Measurements from ENCODE around the gene GPR39. TPM values are rescaled to one million over a fixed set of nuclear protein-coding genes. Genes with fewer than 3 reads are reported as not detected.

The GPR39 gene
- total RNA-seq, 1 experiment from 2014 or later: 9.0 TPM

DNA sequence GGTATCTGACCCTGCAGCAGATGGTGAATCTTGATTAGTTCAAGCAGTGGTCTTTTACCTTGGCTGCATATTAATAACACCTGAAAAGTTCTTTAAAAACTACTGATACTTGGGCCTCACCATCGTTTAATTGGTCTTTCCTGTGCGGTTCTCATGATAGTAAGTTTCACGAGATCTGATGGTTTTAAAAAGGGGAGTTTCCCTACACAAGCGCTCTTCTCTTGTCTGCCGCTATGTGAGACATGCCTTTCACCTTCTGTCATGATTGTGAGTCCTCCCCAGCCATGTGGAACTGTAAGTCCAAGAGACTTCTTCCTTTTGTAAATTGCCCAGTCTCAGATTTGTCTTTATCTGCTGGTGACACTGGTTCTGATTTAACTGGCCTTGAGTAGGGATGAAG lies 151.1 kb downstream of the GPR39 start:
- BruUV-seq (replicated peaks): no TSS peak
- no peak for TF ChIP-seq SIN3A (IDR thresholded peaks at IDR 0.05; ENCODE audit: borderline replicate concordance, insufficient read depth, low read depth, low read length)
- TF ChIP-seq TCF7L2 (IDR thresholded peaks at IDR 0.05; ENCODE audit: low read depth, low read length): no peak
- TF ChIP-seq, protein P1, sequence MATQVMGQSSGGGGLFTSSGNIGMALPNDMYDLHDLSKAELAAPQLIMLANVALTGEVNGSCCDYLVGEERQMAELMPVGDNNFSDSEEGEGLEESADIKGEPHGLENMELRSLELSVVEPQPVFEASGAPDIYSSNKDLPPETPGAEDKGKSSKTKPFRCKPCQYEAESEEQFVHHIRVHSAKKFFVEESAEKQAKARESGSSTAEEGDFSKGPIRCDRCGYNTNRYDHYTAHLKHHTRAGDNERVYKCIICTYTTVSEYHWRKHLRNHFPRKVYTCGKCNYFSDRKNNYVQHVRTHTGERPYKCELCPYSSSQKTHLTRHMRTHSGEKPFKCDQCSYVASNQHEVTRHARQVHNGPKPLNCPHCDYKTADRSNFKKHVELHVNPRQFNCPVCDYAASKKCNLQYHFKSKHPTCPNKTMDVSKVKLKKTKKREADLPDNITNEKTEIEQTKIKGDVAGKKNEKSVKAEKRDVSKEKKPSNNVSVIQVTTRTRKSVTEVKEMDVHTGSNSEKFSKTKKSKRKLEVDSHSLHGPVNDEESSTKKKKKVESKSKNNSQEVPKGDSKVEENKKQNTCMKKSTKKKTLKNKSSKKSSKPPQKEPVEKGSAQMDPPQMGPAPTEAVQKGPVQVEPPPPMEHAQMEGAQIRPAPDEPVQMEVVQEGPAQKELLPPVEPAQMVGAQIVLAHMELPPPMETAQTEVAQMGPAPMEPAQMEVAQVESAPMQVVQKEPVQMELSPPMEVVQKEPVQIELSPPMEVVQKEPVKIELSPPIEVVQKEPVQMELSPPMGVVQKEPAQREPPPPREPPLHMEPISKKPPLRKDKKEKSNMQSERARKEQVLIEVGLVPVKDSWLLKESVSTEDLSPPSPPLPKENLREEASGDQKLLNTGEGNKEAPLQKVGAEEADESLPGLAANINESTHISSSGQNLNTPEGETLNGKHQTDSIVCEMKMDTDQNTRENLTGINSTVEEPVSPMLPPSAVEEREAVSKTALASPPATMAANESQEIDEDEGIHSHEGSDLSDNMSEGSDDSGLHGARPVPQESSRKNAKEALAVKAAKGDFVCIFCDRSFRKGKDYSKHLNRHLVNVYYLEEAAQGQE (IDR thresholded peaks at IDR 0.05; ENCODE audit: insufficient read depth in 1 of 2, low read depth in 2 of 2, low read length in 1 of 2): no peak
- TF ChIP-seq, protein P2, sequence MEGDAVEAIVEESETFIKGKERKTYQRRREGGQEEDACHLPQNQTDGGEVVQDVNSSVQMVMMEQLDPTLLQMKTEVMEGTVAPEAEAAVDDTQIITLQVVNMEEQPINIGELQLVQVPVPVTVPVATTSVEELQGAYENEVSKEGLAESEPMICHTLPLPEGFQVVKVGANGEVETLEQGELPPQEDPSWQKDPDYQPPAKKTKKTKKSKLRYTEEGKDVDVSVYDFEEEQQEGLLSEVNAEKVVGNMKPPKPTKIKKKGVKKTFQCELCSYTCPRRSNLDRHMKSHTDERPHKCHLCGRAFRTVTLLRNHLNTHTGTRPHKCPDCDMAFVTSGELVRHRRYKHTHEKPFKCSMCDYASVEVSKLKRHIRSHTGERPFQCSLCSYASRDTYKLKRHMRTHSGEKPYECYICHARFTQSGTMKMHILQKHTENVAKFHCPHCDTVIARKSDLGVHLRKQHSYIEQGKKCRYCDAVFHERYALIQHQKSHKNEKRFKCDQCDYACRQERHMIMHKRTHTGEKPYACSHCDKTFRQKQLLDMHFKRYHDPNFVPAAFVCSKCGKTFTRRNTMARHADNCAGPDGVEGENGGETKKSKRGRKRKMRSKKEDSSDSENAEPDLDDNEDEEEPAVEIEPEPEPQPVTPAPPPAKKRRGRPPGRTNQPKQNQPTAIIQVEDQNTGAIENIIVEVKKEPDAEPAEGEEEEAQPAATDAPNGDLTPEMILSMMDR (IDR thresholded peaks at IDR 0.05): no peak
- no peak for TF ChIP-seq POLR2AphosphoS5 (IDR thresholded peaks at IDR 0.05; ENCODE audit: low read depth, low read length)
- ATAC-seq (no peak), DNase-seq (ENCODE audit: low read depth, low spot score) (no peak)
- Histone ChIP-seq H3K27me3 (ENCODE audit: control insufficient read depth, insufficient read depth, low read length) (no peaks in the 10 kb centered on the region), H3K36me3 (ENCODE audit: control insufficient read depth, insufficient read depth, low read length) (no peaks in the 10 kb centered on the region; the same call in 1 of the 2 replicates), H3K27ac (ENCODE audit: low read length) (no peak overlapping the region), H3K9me3 (ENCODE audit: control insufficient read depth, insufficient read depth, low read depth, low read length) (no peaks in the 10 kb centered on the region), H3K4me3 (ENCODE audit: low read depth in 2 of 2, low read length in 2 of 2) (no peak overlapping the region), H3K4me1 (ENCODE audit: control insufficient read depth, insufficient read depth, low read length) (no peaks in the 10 kb centered on the region)
- POLR2A ChIA-PET: no interaction called here
- intact Hi-C loops (cut with micrococcal nuclease; ENCODE audit: unreplicated experiment): no loop called here
- in situ Hi-C loops (cut with HindIII; ENCODE audit: low pct_unique_long_range_greater_than_20kb, low sequenced_read_pairs): no loop called here
- CTCF ChIA-PET: no interaction called here

DNA sequence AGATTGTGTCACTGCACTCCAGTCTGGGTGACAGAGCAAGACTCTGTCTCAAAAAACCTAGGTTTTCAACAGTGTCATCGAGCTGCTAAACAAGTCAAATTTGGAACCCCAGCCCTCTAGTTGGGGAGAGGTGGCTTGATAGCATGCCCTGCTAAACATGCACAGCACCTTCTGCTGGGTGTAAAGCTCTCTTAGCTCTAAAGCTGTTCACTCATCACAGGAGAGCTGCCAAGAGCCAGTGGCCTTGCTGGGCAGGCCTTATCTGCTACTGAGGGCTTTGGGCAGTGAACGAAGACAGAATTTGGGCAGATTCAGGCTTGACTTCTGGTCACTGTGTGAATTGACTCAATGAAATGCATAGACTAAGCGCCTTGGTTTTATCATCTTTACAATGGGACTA lies 152.1 kb downstream of the GPR39 start:
- ChIA-PET CTCF (no interaction called here), POLR2A (no interaction called here)
- BruUV-seq (replicated peaks): no TSS peak
- in situ Hi-C loops (cut with HindIII; ENCODE audit: low pct_unique_long_range_greater_than_20kb, low sequenced_read_pairs) (no loop called here), intact Hi-C loops (cut with micrococcal nuclease; ENCODE audit: unreplicated experiment) (no loop called here)
- Histone ChIP-seq H3K9me3 (ENCODE audit: control insufficient read depth, insufficient read depth, low read depth, low read length) (no peaks in the 10 kb centered on the region), H3K4me3 (ENCODE audit: low read depth in 2 of 2, low read length in 2 of 2) (no peak overlapping the region), H3K27ac (ENCODE audit: low read length) (no peak overlapping the region), H3K4me1 (ENCODE audit: control insufficient read depth, insufficient read depth, low read length) (no peaks in the 10 kb centered on the region), H3K27me3 (ENCODE audit: control insufficient read depth, insufficient read depth, low read length) (no peaks in the 10 kb centered on the region), H3K36me3 (ENCODE audit: control insufficient read depth, insufficient read depth, low read length) (no peaks in the 10 kb centered on the region)
- DNase-seq (ENCODE audit: low read depth, low spot score): no peak
- TF ChIP-seq TCF7L2 (IDR thresholded peaks at IDR 0.05; ENCODE audit: low read depth, low read length): no peak
- TF ChIP-seq POLR2AphosphoS5 (IDR thresholded peaks at IDR 0.05; ENCODE audit: low read depth, low read length): no peak
- TF ChIP-seq SIN3A (IDR thresholded peaks at IDR 0.05; ENCODE audit: borderline replicate concordance, insufficient read depth, low read depth, low read length): no peak
- TF ChIP-seq, protein P2 (IDR thresholded peaks at IDR 0.05): no peak
- TF ChIP-seq, protein P1 (IDR thresholded peaks at IDR 0.05; ENCODE audit: insufficient read depth in 1 of 2, low read depth in 2 of 2, low read length in 1 of 2): no peak
- ATAC-seq: no peak

All from Panc1 (cell line).